ENCODE measurements around the gene ZDHHC14. TPM values are rescaled to one million over a fixed set of nuclear protein-coding genes. Genes with fewer than 3 reads are reported as not detected.

The ZDHHC14 gene
- total and polyA plus RNA-seq, 2 of the 8 experiments (the other 6 are each of a cell fraction or from before 2014, with no cell fraction given): 2.9 to 5.3 TPM

DNA sequence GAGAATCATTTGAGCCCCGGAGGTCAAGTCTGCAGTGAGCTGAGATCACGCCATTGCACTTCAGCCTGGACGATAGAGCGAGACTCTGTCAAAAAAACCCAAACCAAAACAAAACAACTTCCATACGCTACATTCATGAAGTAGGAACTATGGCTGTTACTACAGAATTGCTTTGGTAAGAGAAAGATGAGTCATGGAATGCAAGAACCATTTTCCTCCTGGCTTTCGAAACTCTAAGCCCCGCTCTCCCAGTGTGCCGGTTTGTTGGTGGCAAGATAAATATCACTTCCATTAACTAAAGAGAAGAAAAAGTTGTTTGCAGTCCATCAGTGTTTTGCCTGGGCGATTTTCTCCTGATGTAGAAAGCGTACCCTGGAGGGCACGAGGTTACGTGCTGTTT, 61.3 kb downstream of the ZDHHC14 start:
- H2AK5ac ChIP-seq (ENCODE audit: low read depth, low read length): no peak overlapping the region
- ChIA-PET CTCF (ENCODE audit: partially characterized antibody) (interaction anchor here (1.9 kb wide), 1 partner anchor 20 kb away, joined by 6 read pairs; no protein-coding TSS in a partner anchor), POLR2A (ENCODE audit: partially characterized antibody) (no interaction called here)
- H3K4me1 ChIP-seq (replicated peaks in 1 of 4; ENCODE audit: control insufficient read depth in 3 of 4, insufficient read depth in 4 of 4, low read length in 3 of 4): peaks cover 0 to 2% (median under 1%) of the 10 kb centered on the region in 4 experiments; a peak in 3 of 7 replicates
- no peak overlapping the region for H3K9ac ChIP-seq (replicated peaks in 1 of 4; ENCODE audit: extremely low read depth in 1 of 4, low read depth in 3 of 4, low read length in 3 of 4)
- H3K4ac ChIP-seq (replicated peaks; ENCODE audit: insufficient read length, low read depth, low read length): no peak overlapping the region
- no peaks in the 10 kb centered on the region for H3K36me3 ChIP-seq (ENCODE audit: control insufficient read depth in 2 of 4, insufficient read depth in 4 of 4, low read length in 3 of 4)
- H4K5ac ChIP-seq (ENCODE audit: insufficient read length, low read depth, low read length): no peak overlapping the region
- no peak overlapping the region for H3K27ac ChIP-seq (ENCODE audit: low read depth, low read length)
- WGBS, 2 experiments (ENCODE audit: extremely low coverage in 1 of 2, insufficient coverage in 1 of 2, insufficient read length in 1 of 2, insufficient replicate concordance in 2 of 2, low coverage in 1 of 2, low lambda C conversion rate in 2 of 2, missing lambda C conversion rate in 1 of 2): 81% methylated on average over 12 of the region's 12 CpGs; no CpG with 5 or more reads in 1 of the 2 experiments
- DNase-seq (ENCODE audit: low read depth in 1 of 2, low spot score in 2 of 2) (no peak), FAIRE-seq (no peak)
- H3K23ac ChIP-seq (ENCODE audit: insufficient read length): no peak overlapping the region
- H3K79me2 ChIP-seq (ENCODE audit: control insufficient read depth in 1 of 2, insufficient read depth in 2 of 2, low read length in 2 of 2): no peaks in the 10 kb centered on the region
- H2AFZ ChIP-seq (ENCODE audit: low read length): no peak overlapping the region
- no peak overlapping the region for H2BK120ac ChIP-seq (replicated peaks; ENCODE audit: low read depth, low read length)
- H3K14ac ChIP-seq (ENCODE audit: insufficient read length): no peak overlapping the region
- H2BK5ac ChIP-seq (ENCODE audit: low read depth, low read length): no peak overlapping the region
- H3K56ac ChIP-seq (replicated peaks; ENCODE audit: insufficient read length, low read depth, low read length): no peak overlapping the region
- no peak overlapping the region for H2BK15ac ChIP-seq (ENCODE audit: low read length)
- no peaks in the 10 kb centered on the region for H3K9me3 ChIP-seq (ENCODE audit: insufficient read depth in 2 of 2, low read depth in 1 of 2, low read length in 1 of 2)
- H3K79me1 ChIP-seq (ENCODE audit: low read depth, low read length): no peaks in the 10 kb centered on the region
- H2BK12ac ChIP-seq (ENCODE audit: low read depth, low read length): no peak overlapping the region
- H4K20me1 ChIP-seq (replicated peaks in 1 of 2; ENCODE audit: control insufficient read depth in 1 of 2, insufficient read depth in 2 of 2, low read length in 2 of 2): no peaks in the 10 kb centered on the region
- H2BK20ac ChIP-seq (ENCODE audit: low read length): no peak overlapping the region
- no peak overlapping the region for H3K4me2 ChIP-seq (ENCODE audit: insufficient read depth in 1 of 2, low read depth in 2 of 2, low read length in 2 of 2)
- no peak overlapping the region for H3K4me3 ChIP-seq (ENCODE audit: extremely low read depth in 1 of 4, insufficient read depth in 2 of 4, low read depth in 3 of 4, low read length in 4 of 4)
- H3K27me3 ChIP-seq (replicated peaks in 1 of 4; ENCODE audit: control insufficient read depth in 3 of 4, extremely low read depth in 1 of 4, insufficient read depth in 3 of 4, low read length in 3 of 4): no peaks in the 10 kb centered on the region
- no peak overlapping the region for H4K8ac ChIP-seq (ENCODE audit: extremely low read depth, insufficient read depth, low read length)
- no peak overlapping the region for H3K18ac ChIP-seq (ENCODE audit: extremely low read depth, low read length)
- H4K91ac ChIP-seq (replicated peaks; ENCODE audit: insufficient read length, low read length): no peak overlapping the region
- H3K23me2 ChIP-seq (ENCODE audit: low read depth, low read length): no peaks in the 10 kb centered on the region; the same call in 1 of the 2 replicates
- no peak for TF ChIP-seq CHD2 (IDR thresholded peaks at IDR 0.05; ENCODE audit: low read length)
- no peak for TF ChIP-seq EGR1 (IDR thresholded peaks at IDR 0.05; ENCODE audit: borderline replicate concordance, low read depth, low read length)
- TF ChIP-seq BRCA1 (IDR thresholded peaks at IDR 0.05; ENCODE audit: low read depth, low read length): no peak
- TF ChIP-seq ASH2L (IDR thresholded peaks at IDR 0.05; ENCODE audit: low read length): no peak
- no peak for TF ChIP-seq TCF12 (IDR thresholded peaks at IDR 0.05; ENCODE audit: low read depth, low read length)
- TF ChIP-seq PHF8 (conservative IDR thresholded peaks at IDR 0.05; ENCODE audit: low read depth, low read length): no peak
- no peak for TF ChIP-seq KDM5A (IDR thresholded peaks at IDR 0.05; ENCODE audit: low read length)
- TF ChIP-seq EZH2 (IDR thresholded peaks at IDR 0.05; ENCODE audit: low read depth, low read length, severe bottlenecking): no peak
- TF ChIP-seq YY1 (IDR thresholded peaks at IDR 0.05; ENCODE audit: low read depth, low read length): no peak
- no peak for TF ChIP-seq RFX5 (IDR thresholded peaks at IDR 0.05; ENCODE audit: borderline replicate concordance, low read depth, low read length)
- TF ChIP-seq POU5F1 (IDR thresholded peaks at IDR 0.05; ENCODE audit: low read depth, low read length): no peak
- TF ChIP-seq, protein P1, sequence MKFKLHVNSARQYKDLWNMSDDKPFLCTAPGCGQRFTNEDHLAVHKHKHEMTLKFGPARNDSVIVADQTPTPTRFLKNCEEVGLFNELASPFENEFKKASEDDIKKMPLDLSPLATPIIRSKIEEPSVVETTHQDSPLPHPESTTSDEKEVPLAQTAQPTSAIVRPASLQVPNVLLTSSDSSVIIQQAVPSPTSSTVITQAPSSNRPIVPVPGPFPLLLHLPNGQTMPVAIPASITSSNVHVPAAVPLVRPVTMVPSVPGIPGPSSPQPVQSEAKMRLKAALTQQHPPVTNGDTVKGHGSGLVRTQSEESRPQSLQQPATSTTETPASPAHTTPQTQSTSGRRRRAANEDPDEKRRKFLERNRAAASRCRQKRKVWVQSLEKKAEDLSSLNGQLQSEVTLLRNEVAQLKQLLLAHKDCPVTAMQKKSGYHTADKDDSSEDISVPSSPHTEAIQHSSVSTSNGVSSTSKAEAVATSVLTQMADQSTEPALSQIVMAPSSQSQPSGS (IDR thresholded peaks at IDR 0.05; ENCODE audit: low read length): no peak
- TF ChIP-seq ZNF274 (IDR thresholded peaks at IDR 0.05; ENCODE audit: borderline replicate concordance, extremely low read depth, low read length): no peak
- TF ChIP-seq POLR2A (IDR thresholded peaks at IDR 0.05; ENCODE audit: control extremely low read depth in 1 of 2, low read depth in 2 of 2, low read length in 2 of 2): no peak
